Measurements from ENCODE around the gene TENM3.

DNA sequence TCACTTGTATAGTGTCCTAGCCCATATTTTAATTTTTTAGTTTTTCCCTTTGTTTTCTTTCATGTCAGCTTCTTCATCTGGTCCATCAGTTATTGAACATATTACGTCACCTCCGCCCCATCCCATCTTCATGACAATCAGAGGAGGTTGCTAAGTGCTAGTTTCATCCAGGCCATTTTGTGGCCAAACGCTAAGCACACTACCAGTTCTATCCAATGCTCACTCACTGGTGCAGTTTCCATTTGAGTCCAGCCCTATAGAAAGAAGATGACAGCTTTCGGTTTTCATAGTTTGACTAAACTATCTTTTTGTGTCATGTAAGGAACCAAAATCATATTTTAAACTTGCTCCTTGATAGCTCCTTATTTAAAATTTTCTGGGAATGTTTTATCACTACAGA is 304.2 kb downstream of the TENM3 start:
- TF ChIP-seq, protein P1, sequence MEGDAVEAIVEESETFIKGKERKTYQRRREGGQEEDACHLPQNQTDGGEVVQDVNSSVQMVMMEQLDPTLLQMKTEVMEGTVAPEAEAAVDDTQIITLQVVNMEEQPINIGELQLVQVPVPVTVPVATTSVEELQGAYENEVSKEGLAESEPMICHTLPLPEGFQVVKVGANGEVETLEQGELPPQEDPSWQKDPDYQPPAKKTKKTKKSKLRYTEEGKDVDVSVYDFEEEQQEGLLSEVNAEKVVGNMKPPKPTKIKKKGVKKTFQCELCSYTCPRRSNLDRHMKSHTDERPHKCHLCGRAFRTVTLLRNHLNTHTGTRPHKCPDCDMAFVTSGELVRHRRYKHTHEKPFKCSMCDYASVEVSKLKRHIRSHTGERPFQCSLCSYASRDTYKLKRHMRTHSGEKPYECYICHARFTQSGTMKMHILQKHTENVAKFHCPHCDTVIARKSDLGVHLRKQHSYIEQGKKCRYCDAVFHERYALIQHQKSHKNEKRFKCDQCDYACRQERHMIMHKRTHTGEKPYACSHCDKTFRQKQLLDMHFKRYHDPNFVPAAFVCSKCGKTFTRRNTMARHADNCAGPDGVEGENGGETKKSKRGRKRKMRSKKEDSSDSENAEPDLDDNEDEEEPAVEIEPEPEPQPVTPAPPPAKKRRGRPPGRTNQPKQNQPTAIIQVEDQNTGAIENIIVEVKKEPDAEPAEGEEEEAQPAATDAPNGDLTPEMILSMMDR (conservative IDR thresholded peaks at IDR 0.05; ENCODE audit: low read depth, low read length) = no peak
- TF ChIP-seq EZH2 (IDR thresholded peaks at IDR 0.05; ENCODE audit: low read length, unreplicated experiment) (no peak), EZH2phosphoT487 (IDR thresholded peaks at IDR 0.05; ENCODE audit: borderline replicate concordance, low read length) (no peak)
